Epithelial cell of proximal tubule (primary cell): ENCODE results near the gene EPS8L2. TPM values are rescaled to one million over a fixed set of nuclear protein-coding genes. Genes with fewer than 3 reads are reported as not detected.

Experiments
- DNase-seq: peaks from one replicate; pipeline ENCODE4 v3.0.0-alpha.2; 2011; ENCODE audit warnings: low read depth
- H3K4me3 ChIP-seq: 2 replicates; pipeline ENCODE4 v1.5.1; 2011; ENCODE audit warnings: low read depth, mild to moderate bottlenecking, low read length
- total RNA-seq: library from RNA; depleted of rRNA; stranded (reverse); fragments of >200 nt; gene quantifications from 2 replicates; pipeline ENCODE4 v1.2.3, GENCODE V29; 2015
- TF ChIP-seq, protein P1 (sequence below): conservative IDR thresholded peaks from 2 replicates; pipeline ENCODE4 v1.5.1; 2012; ENCODE audit warnings: low read depth, mild to moderate bottlenecking, low read length

Gene EPS8L2
- total RNA-seq, 1 donor from 2014 or later, result 151 TPM

DNA sequence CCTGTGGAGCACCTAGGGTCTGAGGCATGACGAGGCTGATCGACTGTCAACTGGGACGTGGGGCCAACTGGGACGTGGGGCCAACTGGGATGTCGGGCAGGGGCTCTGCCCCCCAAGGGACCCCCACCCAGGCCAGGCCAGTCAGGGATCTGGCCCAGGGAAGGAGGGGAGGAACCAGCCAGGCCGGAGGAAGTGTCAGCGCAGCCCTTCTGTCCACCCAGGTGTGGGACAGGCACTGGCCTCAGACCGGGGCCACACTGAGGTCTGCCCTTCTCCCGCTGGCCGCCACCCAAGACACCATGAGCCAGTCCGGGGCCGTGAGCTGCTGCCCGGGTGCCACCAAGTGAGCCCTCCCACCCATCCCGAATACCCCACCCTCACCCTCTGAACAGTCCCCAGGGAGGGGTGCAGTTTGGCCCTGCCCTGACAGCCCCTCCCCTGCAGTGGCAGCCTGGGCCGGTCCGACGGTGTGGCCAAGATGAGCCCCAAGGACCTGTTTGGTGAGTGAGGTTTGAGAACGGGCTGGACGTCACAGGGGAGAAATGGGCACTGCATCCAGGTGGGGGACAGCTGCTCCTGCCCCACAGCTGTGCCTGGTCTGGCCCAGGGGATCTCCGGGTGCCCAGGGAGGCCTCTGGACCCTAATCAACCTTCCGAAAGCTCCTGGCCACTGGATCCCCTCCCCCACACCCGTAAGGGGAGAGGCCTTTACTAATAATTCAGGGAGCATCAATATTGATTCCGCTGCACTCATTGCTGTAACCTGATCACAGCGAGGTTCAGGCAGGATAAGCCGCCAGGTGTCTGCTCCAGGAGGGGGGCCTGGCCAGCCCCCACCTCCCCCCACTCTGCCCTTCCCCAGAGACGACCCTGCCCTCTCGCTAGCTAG, 3.3 kb downstream of the EPS8L2 start:
- no peak overlapping the region for H3K4me3 ChIP-seq
- TF ChIP-seq, protein P1, sequence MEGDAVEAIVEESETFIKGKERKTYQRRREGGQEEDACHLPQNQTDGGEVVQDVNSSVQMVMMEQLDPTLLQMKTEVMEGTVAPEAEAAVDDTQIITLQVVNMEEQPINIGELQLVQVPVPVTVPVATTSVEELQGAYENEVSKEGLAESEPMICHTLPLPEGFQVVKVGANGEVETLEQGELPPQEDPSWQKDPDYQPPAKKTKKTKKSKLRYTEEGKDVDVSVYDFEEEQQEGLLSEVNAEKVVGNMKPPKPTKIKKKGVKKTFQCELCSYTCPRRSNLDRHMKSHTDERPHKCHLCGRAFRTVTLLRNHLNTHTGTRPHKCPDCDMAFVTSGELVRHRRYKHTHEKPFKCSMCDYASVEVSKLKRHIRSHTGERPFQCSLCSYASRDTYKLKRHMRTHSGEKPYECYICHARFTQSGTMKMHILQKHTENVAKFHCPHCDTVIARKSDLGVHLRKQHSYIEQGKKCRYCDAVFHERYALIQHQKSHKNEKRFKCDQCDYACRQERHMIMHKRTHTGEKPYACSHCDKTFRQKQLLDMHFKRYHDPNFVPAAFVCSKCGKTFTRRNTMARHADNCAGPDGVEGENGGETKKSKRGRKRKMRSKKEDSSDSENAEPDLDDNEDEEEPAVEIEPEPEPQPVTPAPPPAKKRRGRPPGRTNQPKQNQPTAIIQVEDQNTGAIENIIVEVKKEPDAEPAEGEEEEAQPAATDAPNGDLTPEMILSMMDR, result no peak
- DNase-seq, result no peak

DNA sequence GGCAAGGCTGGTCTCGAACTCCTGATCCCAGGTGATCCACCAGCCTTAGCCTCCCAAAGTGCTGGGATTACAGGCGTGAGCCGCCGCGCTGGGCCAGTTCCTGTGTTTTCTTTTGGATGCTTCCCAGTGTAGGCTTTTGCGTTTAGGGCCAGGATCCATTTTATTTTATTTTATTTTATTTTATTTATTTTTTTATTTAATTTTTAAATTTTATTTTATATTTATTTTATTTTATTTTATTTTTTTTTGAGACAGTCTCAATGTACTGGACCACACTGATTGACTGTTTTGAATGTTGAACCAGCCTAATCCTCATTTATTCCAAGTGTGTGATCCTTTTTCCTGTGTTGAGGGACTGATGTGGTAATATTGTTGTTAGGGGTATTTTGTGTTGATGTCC, 8.4 kb downstream of the EPS8L2 start:
- TF ChIP-seq, protein P1, result no peak
- DNase-seq, result no peak
- H3K4me3 ChIP-seq, result no peak overlapping the region

DNA sequence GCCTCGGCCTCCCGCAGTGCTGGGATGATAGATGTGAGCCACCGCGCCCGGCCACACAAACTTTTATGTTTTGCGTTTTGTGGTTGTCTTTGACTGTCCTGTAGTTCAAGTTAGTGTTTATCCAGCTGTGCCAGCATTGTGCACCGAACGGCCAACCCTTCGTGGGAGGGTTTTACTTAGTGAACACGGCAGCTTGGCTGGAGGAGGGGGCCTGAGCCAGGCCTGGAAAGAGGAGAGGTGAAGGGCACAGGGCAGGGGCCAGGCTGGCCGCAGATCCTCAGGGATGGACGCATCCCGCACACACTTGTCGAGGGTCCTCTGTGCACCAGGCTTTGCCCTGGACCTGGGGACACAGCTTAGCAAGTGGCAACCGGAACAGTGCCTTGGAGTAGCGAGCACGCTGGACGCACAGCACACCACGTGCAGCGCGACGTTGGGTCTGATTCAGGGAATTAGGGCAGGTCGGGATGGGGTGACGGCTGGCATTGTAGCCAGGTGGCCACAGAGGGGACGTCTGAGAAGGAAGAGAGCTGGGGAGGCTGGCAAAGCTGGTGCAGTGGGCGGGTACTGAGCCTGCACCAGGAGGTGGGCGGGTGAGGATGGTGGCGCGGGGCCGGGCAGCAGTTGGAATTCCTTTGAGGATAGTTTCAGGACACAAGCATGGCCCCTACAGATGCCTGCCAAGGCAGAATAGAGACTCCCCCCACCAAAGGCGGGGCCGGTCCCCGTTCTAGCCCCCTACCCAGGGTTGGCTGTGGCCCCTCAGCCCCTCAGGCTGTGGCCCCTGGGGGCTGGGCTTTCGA, 13.4 kb downstream of the EPS8L2 start:
- TF ChIP-seq, protein P1, result no peak
- H3K4me3 ChIP-seq, result no peak overlapping the region
- DNase-seq, result no peak

DNA sequence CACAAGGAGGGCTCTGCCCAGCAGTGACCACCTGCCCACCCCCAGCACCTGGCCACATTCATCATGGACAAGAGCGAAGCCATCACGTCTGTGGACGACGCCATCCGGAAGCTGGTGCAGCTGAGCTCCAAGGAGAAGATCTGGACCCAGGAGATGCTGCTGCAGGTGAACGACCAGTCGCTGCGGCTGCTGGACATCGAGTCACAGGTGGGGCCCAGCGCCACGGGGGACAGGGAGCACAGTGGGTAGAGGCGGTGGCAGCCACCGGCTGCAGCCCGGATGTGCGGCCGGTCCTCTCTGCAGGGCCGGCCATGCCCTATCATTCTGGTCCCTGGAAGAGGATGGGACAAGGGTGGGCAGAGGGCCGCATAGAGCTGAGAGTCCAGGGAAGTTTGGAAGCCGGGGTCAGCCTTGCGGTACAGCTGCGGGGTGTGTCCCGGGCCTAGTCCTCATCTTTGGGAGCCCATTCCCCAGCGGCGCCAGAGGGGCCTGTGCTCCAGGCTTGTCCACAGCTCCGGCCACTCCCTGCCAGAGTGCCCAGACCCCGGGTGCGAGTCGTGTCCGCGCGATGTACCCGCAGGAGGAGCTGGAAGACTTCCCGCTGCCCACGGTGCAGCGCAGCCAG, 14.1 kb downstream of the EPS8L2 start:
- DNase-seq, result no peak
- TF ChIP-seq, protein P1, result no peak
- H3K4me3 ChIP-seq, result no peak overlapping the region

DNA sequence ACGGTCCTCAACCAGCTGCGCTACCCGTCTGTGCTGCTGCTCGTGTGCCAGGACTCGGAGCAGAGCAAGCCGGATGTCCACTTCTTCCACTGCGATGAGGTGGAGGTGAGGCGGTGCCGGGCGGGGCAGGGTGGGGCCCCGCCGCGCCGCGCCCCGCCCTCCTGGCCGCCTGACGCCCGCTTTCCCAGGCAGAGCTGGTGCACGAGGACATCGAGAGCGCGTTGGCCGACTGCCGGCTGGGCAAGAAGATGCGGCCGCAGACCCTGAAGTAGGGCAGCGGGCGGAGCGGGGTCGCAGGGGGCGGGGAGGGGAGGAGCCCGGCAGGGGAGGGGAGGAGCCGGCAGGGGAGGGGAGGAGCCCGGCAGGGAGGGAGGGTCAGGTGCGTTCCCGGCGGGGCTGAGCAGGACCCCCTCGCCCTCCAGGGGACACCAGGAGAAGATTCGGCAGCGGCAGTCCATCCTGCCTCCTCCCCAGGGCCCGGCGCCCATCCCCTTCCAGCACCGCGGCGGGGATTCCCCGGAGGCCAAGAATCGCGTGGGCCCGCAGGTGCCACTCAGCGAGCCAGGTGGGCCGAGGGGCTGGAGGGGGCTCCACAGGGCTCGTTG, 14.7 kb downstream of the EPS8L2 start:
- H3K4me3 ChIP-seq, result no peak overlapping the region
- TF ChIP-seq, protein P1, result no peak
- DNase-seq, result no peak

DNA sequence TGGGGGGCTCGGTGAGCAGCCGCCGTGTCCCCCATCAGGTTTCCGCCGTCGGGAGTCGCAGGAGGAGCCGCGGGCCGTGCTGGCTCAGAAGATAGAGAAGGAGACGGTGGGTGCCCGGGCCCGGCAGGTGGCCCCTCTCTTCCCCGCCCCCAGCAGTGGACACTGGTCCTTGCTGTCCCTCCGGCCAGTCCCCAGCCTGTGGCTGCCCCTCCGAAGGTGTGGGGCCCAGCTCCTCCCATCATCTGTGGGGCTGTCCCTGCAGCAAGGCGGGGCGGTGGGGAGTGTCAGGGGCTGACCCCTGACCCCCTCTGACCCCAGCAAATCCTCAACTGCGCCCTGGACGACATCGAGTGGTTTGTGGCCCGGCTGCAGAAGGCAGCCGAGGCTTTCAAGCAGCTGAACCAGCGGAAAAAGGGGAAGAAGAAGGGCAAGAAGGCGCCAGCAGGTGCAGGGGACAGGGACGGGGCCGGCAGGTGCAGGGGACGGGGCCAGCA, 15.3 kb downstream of the EPS8L2 start:
- no peak for DNase-seq
- TF ChIP-seq, protein P1, result no peak
- no peak overlapping the region for H3K4me3 ChIP-seq
